ENCODE data around the gene SEMA6B.
A peak's percentile ranks its signal among the peaks of the same experiment; 100 is the strongest.

The SEMA6B gene

DNA sequence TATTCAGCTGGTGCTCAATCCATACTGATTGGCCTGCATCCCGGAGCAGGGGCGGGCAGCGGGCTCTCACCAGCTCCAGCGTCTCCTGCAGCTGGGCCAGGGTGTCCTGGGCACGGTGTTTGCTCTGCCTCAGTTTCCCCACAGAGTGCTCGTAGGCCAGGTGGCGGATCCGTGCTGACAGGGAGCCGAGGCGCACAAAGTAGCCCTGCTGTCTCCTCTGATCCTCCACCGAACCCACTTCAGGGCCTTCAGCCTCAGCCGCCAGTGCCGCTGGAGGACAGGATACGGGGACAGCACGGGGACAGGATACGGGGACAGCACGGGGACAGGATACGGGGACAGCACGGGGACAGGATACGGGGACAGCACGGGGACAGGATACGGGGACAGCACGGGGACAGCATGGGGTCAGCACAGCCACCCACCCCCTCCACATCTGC, 33.9 kb downstream of the SEMA6B start:
- no peak for DNase-seq
- TF ChIP-seq POLR2A (IDR thresholded peaks at IDR 0.05; ENCODE audit: low read length) = no peak
- TF ChIP-seq GATA1 (IDR thresholded peaks at IDR 0.05; ENCODE audit: low read depth, low read length) = no peak

DNA sequence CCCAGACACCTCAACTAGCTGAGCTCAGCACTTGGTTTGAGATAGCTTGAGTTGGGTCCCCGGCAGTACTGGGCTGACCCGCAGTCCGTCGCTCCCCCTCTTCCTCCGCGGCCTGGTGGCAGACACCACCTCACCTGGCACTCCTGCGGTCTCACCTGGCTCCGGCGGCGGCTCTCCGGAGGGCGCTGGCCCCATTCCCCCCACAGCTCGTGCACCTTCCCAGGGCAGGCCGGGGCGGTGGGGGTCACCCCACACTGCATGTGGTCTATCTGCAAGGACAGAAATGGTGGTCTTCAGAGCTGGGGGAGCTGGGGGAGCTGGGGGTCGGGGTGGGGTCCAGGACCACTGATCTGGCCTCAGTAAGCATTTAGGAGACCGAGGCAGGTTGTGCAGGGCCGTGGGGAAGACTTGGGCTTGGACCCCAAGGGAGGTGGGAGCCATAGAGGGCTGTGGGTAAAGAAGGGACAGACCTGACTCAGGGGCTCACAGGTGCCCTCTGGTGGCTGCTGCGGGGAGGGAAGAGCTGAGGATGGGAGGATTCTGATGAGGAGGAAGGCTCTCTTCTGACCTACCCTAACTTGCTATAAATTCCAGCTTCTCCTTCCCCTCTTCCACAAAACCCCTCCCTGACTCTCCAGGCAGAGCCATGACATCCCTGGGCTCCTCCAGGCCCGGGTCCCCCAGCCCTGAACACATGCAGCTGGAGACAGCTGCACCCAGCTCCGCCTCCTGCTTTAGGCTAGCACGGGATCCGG, 34.5 kb downstream of the SEMA6B start:
- DNase-seq = peak; percentile 60 to 84
- TF ChIP-seq GATA1 (IDR thresholded peaks at IDR 0.05; ENCODE audit: low read depth, low read length) (no peak), POLR2A (IDR thresholded peaks at IDR 0.05; ENCODE audit: low read length) (no peak)

DNA sequence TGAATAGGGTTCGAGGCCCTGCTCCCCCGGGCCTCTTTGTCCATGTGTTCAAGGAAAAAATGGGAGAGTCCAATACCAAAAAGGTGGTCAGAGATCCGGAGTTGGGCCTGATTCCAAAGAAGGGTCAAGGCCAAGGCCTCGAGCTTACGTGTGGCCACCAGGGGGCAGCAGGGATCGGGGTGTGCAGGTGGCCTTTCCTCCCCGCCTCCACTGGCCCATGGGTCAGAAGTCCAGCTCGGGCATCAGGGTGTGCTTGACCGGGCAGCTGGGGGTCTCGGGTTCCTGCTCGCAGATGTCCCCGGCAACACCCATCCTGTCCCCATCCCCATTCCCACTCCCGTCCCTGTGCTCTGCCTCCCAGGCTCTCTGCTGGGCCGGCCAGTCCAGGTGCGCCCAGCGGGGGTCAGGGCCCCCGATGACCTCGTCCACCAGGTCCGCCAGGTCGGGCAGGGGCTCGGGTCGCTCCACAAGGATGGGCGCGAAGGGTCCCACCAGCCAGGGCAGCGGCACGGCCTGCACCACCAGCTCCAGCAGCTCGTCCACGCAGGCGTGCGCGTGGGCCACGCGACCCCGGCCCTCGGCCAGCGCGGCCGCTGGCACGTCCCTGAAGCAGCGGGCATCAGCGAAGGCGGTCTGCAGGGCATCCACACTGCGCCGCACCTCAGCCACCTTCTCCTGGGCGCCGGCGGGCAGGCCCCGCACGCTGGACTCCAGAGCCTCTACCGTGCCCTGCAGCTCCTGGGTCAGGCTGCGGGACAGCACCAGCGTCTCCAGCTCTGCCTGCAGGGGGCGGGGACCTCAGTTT, 36.0 kb downstream of the SEMA6B start:
- TF ChIP-seq GATA1 (IDR thresholded peaks at IDR 0.05; ENCODE audit: low read depth, low read length) = no peak
- no peak for TF ChIP-seq POLR2A (IDR thresholded peaks at IDR 0.05; ENCODE audit: low read length)
- peak; percentile 58 to 74 for DNase-seq

DNA sequence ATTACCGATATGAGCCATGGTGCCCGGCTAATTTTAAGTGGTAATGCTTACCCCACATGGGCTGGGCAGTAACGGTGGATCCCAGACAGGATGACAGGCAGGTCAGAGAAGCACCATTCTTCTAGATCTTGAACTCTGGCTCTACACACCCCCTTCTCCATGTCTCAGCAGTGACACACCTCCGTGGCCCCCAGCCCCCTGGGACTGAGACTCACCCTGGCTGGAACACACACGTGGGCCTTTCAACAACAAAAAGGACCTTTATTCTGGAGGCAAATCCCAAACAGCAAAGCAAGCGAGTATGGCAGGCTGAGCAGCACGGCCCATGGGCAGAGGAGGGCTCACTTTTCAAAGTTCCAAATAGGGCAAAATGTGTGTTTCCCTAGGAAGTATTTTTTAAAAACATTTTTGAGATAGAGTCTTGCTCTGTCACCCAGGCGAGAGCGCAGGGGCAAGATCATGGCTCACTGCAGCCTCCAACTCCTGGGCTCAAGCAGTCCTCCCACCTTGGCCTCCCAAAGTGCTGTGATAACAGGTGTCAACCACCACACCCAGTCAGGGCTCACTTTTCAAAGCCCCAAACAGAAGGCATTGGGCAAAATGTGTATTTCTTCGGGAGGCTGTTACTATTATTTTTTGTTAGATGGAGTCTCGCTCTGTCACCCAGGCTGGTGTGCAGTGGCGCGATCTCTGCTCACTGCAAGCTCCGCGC, 37.0 kb downstream of the SEMA6B start:
- DNase-seq = no peak
- TF ChIP-seq GATA1 (IDR thresholded peaks at IDR 0.05; ENCODE audit: low read depth, low read length) = no peak
- TF ChIP-seq POLR2A (IDR thresholded peaks at IDR 0.05; ENCODE audit: low read length) = no peak

DNA sequence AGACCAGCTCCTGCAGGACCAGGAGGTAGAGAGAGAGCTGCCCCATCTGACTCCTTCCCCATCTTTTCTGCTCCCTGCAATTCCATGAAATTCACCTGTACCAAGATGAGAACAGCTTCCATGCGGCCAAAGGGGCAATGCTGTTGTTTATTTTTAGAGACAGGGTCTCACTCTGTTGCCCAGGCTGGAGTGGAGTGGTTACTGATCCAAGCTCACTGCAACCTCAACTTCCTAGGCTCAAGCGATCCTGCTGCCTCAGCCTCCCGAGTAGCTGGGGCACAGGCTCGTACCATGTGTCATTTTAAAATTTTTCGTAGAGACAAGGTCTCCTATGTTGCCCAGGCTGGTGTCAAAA, 37.6 kb downstream of the SEMA6B start:
- no peak for DNase-seq
- TF ChIP-seq POLR2A (IDR thresholded peaks at IDR 0.05; ENCODE audit: low read length) (no peak), GATA1 (IDR thresholded peaks at IDR 0.05; ENCODE audit: low read depth, low read length) (no peak)

DNA sequence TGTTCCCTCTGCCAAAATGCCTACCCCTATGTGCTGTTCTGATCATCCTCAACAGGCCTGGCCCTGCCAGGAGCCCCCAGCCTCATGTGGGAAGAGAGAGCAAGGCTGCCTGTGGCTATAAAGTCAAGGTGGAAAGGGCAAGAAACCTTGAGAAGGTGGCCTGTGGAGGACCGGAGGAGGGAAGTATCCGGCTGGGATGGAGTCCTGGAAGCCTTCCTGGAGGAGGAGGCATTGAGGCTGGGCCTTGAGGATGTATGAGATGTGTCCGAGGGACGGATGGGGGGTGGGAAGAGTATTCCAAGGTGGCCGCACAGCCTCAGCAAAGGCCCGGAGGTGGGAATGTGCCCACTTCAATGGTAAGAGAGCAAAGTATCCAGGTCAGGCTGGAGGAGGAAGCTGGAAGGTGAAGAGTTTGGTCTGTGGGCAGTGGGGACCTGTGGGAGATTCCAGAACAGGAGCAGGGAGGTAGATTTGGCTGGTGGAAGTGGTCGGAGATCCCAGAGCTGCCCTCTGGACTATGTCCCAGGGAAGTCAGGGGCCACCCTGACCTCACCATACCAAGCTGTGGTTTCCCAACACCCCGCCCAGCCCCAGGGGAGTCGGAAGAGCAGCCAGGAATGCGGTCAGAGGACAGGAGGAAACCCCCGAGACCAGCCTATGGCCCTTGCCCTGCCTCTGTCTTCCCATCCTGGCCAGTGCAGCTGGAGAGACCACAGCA, 38.2 kb downstream of the SEMA6B start:
- no peak for TF ChIP-seq POLR2A (IDR thresholded peaks at IDR 0.05; ENCODE audit: low read length)
- TF ChIP-seq GATA1 (IDR thresholded peaks at IDR 0.05; ENCODE audit: low read depth, low read length) = no peak
- no peak for DNase-seq

DNA sequence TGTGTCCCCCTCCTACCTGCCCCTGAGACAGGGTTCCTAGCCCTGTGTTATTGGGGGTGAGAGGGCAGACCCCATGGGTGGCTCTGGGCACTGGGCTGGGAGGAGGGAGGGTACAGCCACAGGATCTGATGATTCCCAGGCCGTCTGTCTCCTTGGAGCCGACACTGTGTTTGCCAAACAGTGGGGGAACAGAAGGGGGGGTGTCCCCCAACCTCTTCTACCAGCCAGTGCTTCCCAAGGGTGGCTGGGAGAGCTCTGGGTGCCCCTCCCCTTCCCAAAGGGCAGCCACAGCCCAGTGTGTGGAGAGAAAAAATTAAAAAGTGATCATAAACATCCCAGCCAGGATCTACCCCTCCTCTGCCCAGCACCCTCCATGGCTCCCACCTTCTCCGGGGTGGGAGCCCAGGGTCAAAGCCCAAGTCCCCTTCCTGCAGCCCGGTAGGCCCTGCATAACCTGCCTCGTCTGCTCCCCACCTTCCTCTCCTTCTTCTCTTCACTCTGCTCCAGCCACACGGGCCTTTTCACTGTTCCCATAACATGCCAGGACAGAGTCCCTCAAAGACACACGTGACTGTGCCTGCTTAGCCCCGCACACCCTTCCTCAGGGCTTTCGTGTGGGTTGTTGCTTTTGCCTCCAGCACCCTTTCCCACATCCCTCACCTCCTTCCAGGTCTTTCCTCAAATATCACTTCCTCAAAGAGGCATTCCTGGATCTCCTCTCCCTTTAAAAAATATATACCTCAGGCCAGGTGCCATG, 39.8 kb downstream of the SEMA6B start:
- TF ChIP-seq GATA1 (IDR thresholded peaks at IDR 0.05; ENCODE audit: low read depth, low read length) = no peak
- no peak for TF ChIP-seq POLR2A (IDR thresholded peaks at IDR 0.05; ENCODE audit: low read length)
- DNase-seq = no peak

DNA sequence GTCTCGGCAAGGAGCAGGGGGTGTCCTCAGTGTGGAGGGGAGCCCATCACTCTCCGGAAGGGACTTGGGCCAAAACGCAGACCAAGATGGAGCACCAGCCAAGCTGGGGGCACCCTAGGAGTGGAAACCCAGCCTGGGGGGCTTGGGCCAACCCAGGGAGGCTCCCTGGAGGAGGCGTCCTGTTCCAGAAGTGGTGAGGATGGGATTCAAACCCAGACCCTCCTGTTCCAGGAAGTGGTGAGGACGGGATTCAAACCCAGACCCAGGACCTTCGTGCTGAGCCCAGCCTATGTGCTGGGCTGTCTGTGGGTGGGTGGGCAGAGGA, 40.4 kb downstream of the SEMA6B start:
- TF ChIP-seq GATA1 (IDR thresholded peaks at IDR 0.05; ENCODE audit: low read depth, low read length) (no peak), POLR2A (IDR thresholded peaks at IDR 0.05; ENCODE audit: low read length) (no peak)
- DNase-seq = no peak

DNA sequence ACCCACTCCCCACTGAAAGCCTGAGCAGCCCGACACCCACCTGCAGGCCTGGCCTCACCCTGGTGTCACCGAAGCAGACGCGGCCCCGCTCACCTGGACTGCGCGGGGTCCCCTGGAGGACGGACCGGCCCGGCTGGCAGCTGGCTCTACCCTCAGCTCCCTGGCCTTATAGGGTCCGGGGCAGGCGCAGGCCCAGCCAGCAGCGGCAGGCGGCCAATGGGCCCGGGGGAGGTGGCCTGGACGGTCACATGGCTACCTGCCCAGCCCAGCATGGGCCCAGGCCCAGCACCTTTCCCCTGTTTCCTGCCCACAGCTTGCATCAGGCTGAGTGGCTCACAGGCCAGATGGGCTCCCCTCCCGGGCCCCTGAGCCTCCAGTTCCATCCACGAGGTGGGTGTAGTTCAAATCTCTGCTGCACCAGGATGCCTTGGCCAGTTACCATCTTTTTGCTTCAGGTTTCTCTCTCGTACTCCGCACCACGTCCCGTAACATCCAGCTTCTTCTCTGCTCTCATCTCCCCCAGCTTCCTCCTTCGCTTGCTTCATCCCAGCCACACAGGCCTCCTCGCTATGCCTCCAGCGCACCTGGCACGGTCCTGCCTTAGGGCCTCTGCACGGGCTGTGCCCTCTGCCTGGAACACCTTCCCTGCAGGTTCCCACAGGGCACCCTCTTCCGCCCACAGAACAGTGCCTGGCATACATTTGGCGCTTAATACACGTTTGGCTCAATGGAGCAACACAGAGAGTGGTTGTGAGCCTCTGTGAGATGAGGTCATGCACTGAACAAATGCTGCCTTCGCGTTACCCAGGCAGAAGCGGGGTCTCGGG, 40.9 kb downstream of the SEMA6B start, which contains the start of gene PLIN4:
Gene PLIN4, minus strand, starts transcription at position 142 of the 827 bp plus-strand sequence. CDS start 214 bp downstream, outside the sequence.
- TF ChIP-seq POLR2A (IDR thresholded peaks at IDR 0.05; ENCODE audit: low read length) = no peak
- no peak for TF ChIP-seq GATA1 (IDR thresholded peaks at IDR 0.05; ENCODE audit: low read depth, low read length)
- DNase-seq = no peak

DNA sequence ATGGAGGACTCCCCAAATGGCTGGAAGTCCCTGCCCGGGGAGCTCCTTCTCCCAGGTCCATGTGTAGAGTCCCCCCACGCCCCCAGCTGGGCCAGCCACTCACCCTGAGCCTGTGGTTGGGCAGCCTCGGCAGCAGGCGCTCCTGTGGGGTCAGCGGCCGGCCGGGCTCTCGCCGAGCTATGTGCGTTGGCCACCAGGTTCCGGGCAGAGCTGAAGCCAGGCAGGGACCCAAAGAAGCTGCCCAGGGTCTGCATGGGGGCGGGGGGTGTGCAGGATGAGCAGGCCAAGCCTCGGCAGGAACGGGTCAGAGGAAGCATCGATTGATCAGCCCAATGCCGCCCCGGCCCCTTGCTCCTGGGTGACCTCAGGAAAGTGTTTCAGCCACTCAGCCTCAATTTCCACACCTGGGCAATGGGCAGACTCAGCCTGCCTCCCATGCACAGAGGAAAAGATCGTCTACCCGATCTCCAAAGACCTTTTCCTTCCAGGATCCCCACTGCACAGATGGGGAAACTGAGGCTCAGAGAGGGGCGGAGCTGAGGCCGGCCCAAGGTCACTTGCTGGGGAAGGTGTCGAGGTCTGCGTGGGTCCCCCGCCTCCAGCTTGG, 41.9 kb downstream of the SEMA6B start:
- TF ChIP-seq GATA1 (IDR thresholded peaks at IDR 0.05; ENCODE audit: low read depth, low read length) = no peak
- TF ChIP-seq POLR2A (IDR thresholded peaks at IDR 0.05; ENCODE audit: low read length) = no peak
- no peak for DNase-seq

DNA sequence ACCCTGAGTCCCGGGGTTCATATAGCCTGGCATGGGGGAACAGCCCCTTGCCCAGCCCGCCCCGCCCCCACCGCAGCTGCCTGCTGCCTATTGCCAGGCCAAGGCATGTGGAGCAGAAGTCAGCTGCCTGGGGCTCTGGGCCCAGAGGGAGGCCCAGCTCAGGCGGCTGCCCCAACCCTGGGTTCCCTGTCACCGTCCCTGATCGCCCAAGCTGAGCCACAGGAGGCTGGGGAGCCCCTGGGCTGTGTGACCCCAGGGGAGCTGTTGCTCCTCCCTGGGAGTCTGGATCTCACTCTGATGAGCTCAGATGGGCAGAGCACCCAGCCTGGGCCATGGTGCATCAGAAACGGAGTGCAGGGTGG, 42.6 kb downstream of the SEMA6B start:
- TF ChIP-seq POLR2A (IDR thresholded peaks at IDR 0.05; ENCODE audit: low read length) = no peak
- no peak for TF ChIP-seq GATA1 (IDR thresholded peaks at IDR 0.05; ENCODE audit: low read depth, low read length)
- DNase-seq = no peak
